IMR-90 (cell line): ENCODE data around the gene DNAH6. TPM values are rescaled to one million over a fixed set of nuclear protein-coding genes. Genes with fewer than 3 reads are reported as not detected.

Experiments
- ATAC-seq: fragments of 200-7000 bp; cut with Tn5 transposase; 2 replicates; pipeline ENCODE4 v1.9.1; 2020; ENCODE audit warnings: low read depth, mild to moderate bottlenecking, moderate library complexity
- BruUV-seq: library from RNA; stranded (reverse); fragments of 400-500 nt; replicated peaks from 2 replicates; lab custom pipeline; 2021; lab: Mats Ljungman, UMichigan
- CTCF ChIA-PET: fragments of 300-600 bp; formaldehyde crosslinking; extraction: SDS; loops from one replicate; lab custom pipeline; 2021; ENCODE audit warnings: antibody characterized with exemption; lab: Yijun Ruan, JAX
- POLR2A ChIA-PET: fragments of 300-600 bp; sonication (Branson Sonifier 250); formaldehyde crosslinking; loops from one replicate; lab custom pipeline; 2022; ENCODE audit warnings: antibody characterized with exemption; ENCODE audit not compliant: unreplicated experiment; lab: Charles Lee
- DNase-seq: peaks from one replicate; pipeline ENCODE4 v3.0.0; 2013
- H2AFZ ChIP-seq: replicated peaks from 2 replicates; pipeline ENCODE3; 2013; ENCODE audit warnings: low read length, mild to moderate bottlenecking; ENCODE audit not compliant: poor library complexity
- H2AK5ac ChIP-seq: 2 replicates; pipeline ENCODE4 v1.6.1; 2013; ENCODE audit warnings: low read depth, low read length, inconsistent platforms
- H2AK9ac ChIP-seq: replicated peaks from 2 replicates; pipeline ENCODE3; 2013; ENCODE audit warnings: mild to moderate bottlenecking, low read depth, low read length, moderate library complexity; ENCODE audit not compliant: poor library complexity
- H2BK120ac ChIP-seq: 2 replicates; pipeline ENCODE4 v1.6.1; 2013; ENCODE audit warnings: low read depth, low read length, inconsistent platforms
- H2BK15ac ChIP-seq: 3 replicates; pipeline ENCODE4 v1.6.1; 2013; ENCODE audit warnings: low read depth, low read length, inconsistent platforms
- H2BK20ac ChIP-seq: 2 replicates; pipeline ENCODE4 v1.6.1; 2013; ENCODE audit warnings: low read depth, mild to moderate bottlenecking, inconsistent platforms, low read length, moderate library complexity
- H2BK5ac ChIP-seq: 2 replicates; pipeline ENCODE4 v1.6.1; 2013; ENCODE audit warnings: mild to moderate bottlenecking, low read depth, low read length, inconsistent platforms; ENCODE audit not compliant: poor library complexity, severe bottlenecking
- H3K14ac ChIP-seq: replicated peaks from 2 replicates; pipeline ENCODE4 v1.6.1; 2013; ENCODE audit warnings: low read depth, low read length, inconsistent platforms
- H3K18ac ChIP-seq: 2 replicates; pipeline ENCODE4 v1.6.1; 2013; ENCODE audit warnings: low read depth, low read length, control low read depth
- H3K23ac ChIP-seq: 2 replicates; pipeline ENCODE4 v1.6.1; 2013; ENCODE audit warnings: low read depth, low read length, inconsistent platforms
- H3K27ac ChIP-seq: 2 replicates; pipeline ENCODE4 v1.5.1; 2013; ENCODE audit warnings: mild to moderate bottlenecking, control low read depth, low read length; ENCODE audit not compliant: insufficient read depth
- H3K27me3 ChIP-seq: 2 replicates; pipeline ENCODE4 v1.6.1; 2013; ENCODE audit warnings: low read length; ENCODE audit not compliant: control insufficient read depth, insufficient read depth
- H3K36me3 ChIP-seq: 2 replicates; pipeline ENCODE4 v1.6.1; 2013; ENCODE audit warnings: low read length, mixed read lengths; ENCODE audit not compliant: control insufficient read depth, insufficient read depth
- H3K4ac ChIP-seq: 2 replicates; pipeline ENCODE4 v1.6.1; 2013; ENCODE audit warnings: low read depth, low read length, inconsistent platforms
- H3K4me1 ChIP-seq: 2 replicates; pipeline ENCODE4 v1.6.1; 2013; ENCODE audit warnings: low read length, mixed read lengths; ENCODE audit not compliant: control insufficient read depth, insufficient read depth
- H3K4me2 ChIP-seq: 2 replicates; pipeline ENCODE4 v1.6.1; 2013; ENCODE audit warnings: low read depth, mild to moderate bottlenecking, control low read depth, low read length, moderate library complexity
- H3K4me3 ChIP-seq: 2 replicates; pipeline ENCODE4 v1.5.1; 2013; ENCODE audit warnings: low read depth, mild to moderate bottlenecking, control low read depth, low read length, moderate library complexity; ENCODE audit not compliant: insufficient read depth
- H3K56ac ChIP-seq: 2 replicates; pipeline ENCODE4 v1.6.1; 2013; ENCODE audit warnings: low read length, inconsistent platforms; ENCODE audit not compliant: insufficient read depth; ENCODE audit errors: extremely low read depth
- H3K79me1 ChIP-seq, 2 experiments: 2 replicates each; pipeline ENCODE4 v1.6.1; 2013; ENCODE audit warnings: low read length in 2 of 2, inconsistent platforms in 1 of 2, low read depth in 1 of 2
- H3K9ac ChIP-seq: 2 replicates; pipeline ENCODE4 v1.6.1; 2013; ENCODE audit warnings: low read depth, low read length, control low read depth
- H3K9me1 ChIP-seq: 2 replicates; pipeline ENCODE4 v1.6.1; 2013; ENCODE audit warnings: low read length, inconsistent platforms; ENCODE audit not compliant: insufficient read depth
- H3K9me3 ChIP-seq: 2 replicates; pipeline ENCODE4 v1.6.1; 2013; ENCODE audit warnings: low read length; ENCODE audit not compliant: control insufficient read depth, insufficient read depth
- H4K20me1 ChIP-seq: 2 replicates; pipeline ENCODE4 v1.6.1; 2013; ENCODE audit warnings: low read length, inconsistent platforms; ENCODE audit not compliant: insufficient read depth
- H4K5ac ChIP-seq: 2 replicates; pipeline ENCODE4 v1.6.1; 2013; ENCODE audit warnings: mild to moderate bottlenecking, low read depth, low read length, control low read depth
- H4K8ac ChIP-seq, 2 experiments: 2 replicates each; pipeline ENCODE4 v1.6.1; 2013; ENCODE audit warnings: low read depth in 2 of 2, low read length in 2 of 2, control low read depth in 1 of 2, inconsistent platforms in 1 of 2
- H4K91ac ChIP-seq: 2 replicates; pipeline ENCODE4 v1.6.1; 2013; ENCODE audit warnings: low read depth, low read length, inconsistent platforms; ENCODE audit not compliant: insufficient read depth
- BHLHE40 ChIP-seq: fragments of 150-350 bp; IDR thresholded peaks from 2 replicates; pipeline ENCODE4 v1.6.1; 2016; ENCODE audit warnings: mild to moderate bottlenecking, low read depth, low read length
- CEBPB ChIP-seq: IDR thresholded peaks from 2 replicates; pipeline ENCODE4 v1.6.1; 2012; ENCODE audit warnings: low read depth, low read length, improper control_type of control experiment
- CHD1 ChIP-seq: IDR thresholded peaks from 2 replicates; pipeline ENCODE4 v1.6.1; 2012; ENCODE audit warnings: low read depth, low read length, improper control_type of control experiment
- CTCF ChIP-seq: conservative IDR thresholded peaks from 2 replicates; pipeline ENCODE4 v1.5.1; 2012; ENCODE audit warnings: mild to moderate bottlenecking, low read depth, low read length, improper control_type of control experiment
- FOS ChIP-seq: fragments of 150-350 bp; IDR thresholded peaks from 2 replicates; pipeline ENCODE4 v1.6.1; 2016; ENCODE audit warnings: low read depth, low read length
- MAFK ChIP-seq: IDR thresholded peaks from 2 replicates; pipeline ENCODE4 v1.6.1; 2012; ENCODE audit warnings: low read depth, low read length, improper control_type of control experiment
- MAZ ChIP-seq: IDR thresholded peaks from 2 replicates; pipeline ENCODE4 v1.6.1; 2012; ENCODE audit warnings: low read depth, mild to moderate bottlenecking, low read length, improper control_type of control experiment, moderate library complexity, borderline replicate concordance
- MXI1 ChIP-seq: IDR thresholded peaks from 2 replicates; pipeline ENCODE4 v1.6.1; 2012; ENCODE audit warnings: low read depth, mild to moderate bottlenecking, low read length, moderate library complexity, borderline replicate concordance
- NFE2L2 ChIP-seq: fragments of 150-350 bp; IDR thresholded peaks from 2 replicates; pipeline ENCODE4 v1.6.1; 2016; ENCODE audit warnings: low read depth, mild to moderate bottlenecking, low read length
- POLR2A ChIP-seq: IDR thresholded peaks from 2 replicates; pipeline ENCODE4 v1.6.1; 2012; ENCODE audit warnings: mild to moderate bottlenecking, low read depth, low read length
- RAD21 ChIP-seq: IDR thresholded peaks from 2 replicates; pipeline ENCODE4 v1.6.1; 2012; ENCODE audit warnings: low read length, improper control_type of control experiment
- RCOR1 ChIP-seq: IDR thresholded peaks from 2 replicates; pipeline ENCODE4 v1.6.1; 2012; ENCODE audit warnings: mild to moderate bottlenecking, low read length, improper control_type of control experiment; ENCODE audit not compliant: insufficient replicate concordance
- RFX5 ChIP-seq: IDR thresholded peaks from 2 replicates; pipeline ENCODE4 v1.8.0; 2012; ENCODE audit warnings: low read depth, mild to moderate bottlenecking, low read length, moderate library complexity
- SMC3 ChIP-seq: fragments of 150-350 bp; IDR thresholded peaks from 2 replicates; pipeline ENCODE4 v1.6.1; 2016; ENCODE audit warnings: low read depth, mild to moderate bottlenecking, antibody characterized with exemption, low read length, moderate library complexity
- WGBS, 2 experiments: methylation state at CpG; one replicate each; pipeline versions ENCODE4 v1.1.5 to v1.1.7; 2013; ENCODE audit warnings: missing lambda C conversion rate in 2 of 2; ENCODE audit not compliant: insufficient read length in 1 of 2; ENCODE audit errors: extremely low coverage in 2 of 2; 5-methylcytosine and 5-hydroxymethylcytosine counted together
- dilution Hi-C: fragments of 300-500 bp; cut with HindIII; formaldehyde crosslinking; loops from one replicate; pipeline ENCODE4 v1.14.3; 2018; ENCODE audit warnings: low sequenced_read_pairs; ENCODE audit not compliant: unreplicated experiment
- in situ Hi-C: fragments of 300-500 bp; cut with MboI; formaldehyde crosslinking; loops from 3 replicates; pipeline ENCODE4 v1.14.3; 2019; ENCODE audit warnings: low sequenced_read_pairs, inconsistent platforms, mixed read lengths
- intact Hi-C: fragments of 100-400 bp; cut with micrococcal nuclease; formaldehyde crosslinking; loops from 2 replicates; pipeline ENCODE4 v1.10.0; 2022
- polyA plus RNA-seq, 3 experiments: library from polyadenylated mRNA; depleted of rRNA; stranded (reverse); fragments of >200 nt; gene quantifications; 2 replicates each; pipeline ENCODE4 v1.2.3, GENCODE V29; 2012; ENCODE audit warnings: low replicate concordance in 1 of 3
- total RNA-seq: library from RNA; depleted of rRNA; stranded (reverse); fragments of >200 nt; gene quantifications from 2 replicates; pipeline ENCODE4 v1.2.3, GENCODE V29; 2012
- TF ChIP-seq, protein P1 (sequence below): fragments of 150-350 bp; IDR thresholded peaks from 2 replicates; pipeline ENCODE4 v1.6.1; 2016; ENCODE audit warnings: low read depth, mild to moderate bottlenecking, low read length, moderate library complexity, borderline replicate concordance
- TF ChIP-seq, protein P2 (sequence below): fragments of 150-350 bp; IDR thresholded peaks from 2 replicates; pipeline ENCODE4 v1.6.1; 2017; ENCODE audit warnings: mild to moderate bottlenecking, antibody characterized with exemption, low read length, low read depth

The DNAH6 gene
- total and polyA plus RNA-seq, 2 of the 4 experiments (the other 2 are of a cell fraction) = under 0.01 to 0.07 TPM

- BruUV-seq = TSS peak; percentile 37
- no peak for DNase-seq
- H2AFZ ChIP-seq = no peak overlapping the region
- no peak overlapping the region for H3K9ac ChIP-seq
- intact Hi-C loops (no loop called here), in situ Hi-C loops (no loop called here), dilution Hi-C loops (no loop called here)
- H3K4me1 ChIP-seq = peaks cover 20% of the 10 kb centered on the region
- no peak overlapping the region for H3K56ac ChIP-seq
- H4K91ac ChIP-seq = no peak overlapping the region
- ChIA-PET CTCF (no interaction called here), POLR2A (no interaction called here)
- no peak for TF ChIP-seq MXI1
- TF ChIP-seq, protein P1, sequence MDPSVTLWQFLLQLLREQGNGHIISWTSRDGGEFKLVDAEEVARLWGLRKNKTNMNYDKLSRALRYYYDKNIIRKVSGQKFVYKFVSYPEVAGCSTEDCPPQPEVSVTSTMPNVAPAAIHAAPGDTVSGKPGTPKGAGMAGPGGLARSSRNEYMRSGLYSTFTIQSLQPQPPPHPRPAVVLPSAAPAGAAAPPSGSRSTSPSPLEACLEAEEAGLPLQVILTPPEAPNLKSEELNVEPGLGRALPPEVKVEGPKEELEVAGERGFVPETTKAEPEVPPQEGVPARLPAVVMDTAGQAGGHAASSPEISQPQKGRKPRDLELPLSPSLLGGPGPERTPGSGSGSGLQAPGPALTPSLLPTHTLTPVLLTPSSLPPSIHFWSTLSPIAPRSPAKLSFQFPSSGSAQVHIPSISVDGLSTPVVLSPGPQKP = no peak
- no peak for TF ChIP-seq FOS
- TF ChIP-seq, protein P2, sequence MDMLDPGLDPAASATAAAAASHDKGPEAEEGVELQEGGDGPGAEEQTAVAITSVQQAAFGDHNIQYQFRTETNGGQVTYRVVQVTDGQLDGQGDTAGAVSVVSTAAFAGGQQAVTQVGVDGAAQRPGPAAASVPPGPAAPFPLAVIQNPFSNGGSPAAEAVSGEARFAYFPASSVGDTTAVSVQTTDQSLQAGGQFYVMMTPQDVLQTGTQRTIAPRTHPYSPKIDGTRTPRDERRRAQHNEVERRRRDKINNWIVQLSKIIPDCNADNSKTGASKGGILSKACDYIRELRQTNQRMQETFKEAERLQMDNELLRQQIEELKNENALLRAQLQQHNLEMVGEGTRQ = no peak
- no peak for TF ChIP-seq MAZ
- TF ChIP-seq SMC3 = no peak
- TF ChIP-seq BHLHE40 = no peak
- TF ChIP-seq RFX5 = no peak
- TF ChIP-seq RCOR1 = no peak
- TF ChIP-seq POLR2A = no peak
- no peak for TF ChIP-seq CTCF
- no peak for TF ChIP-seq NFE2L2
- TF ChIP-seq RAD21 = no peak
- no peak for TF ChIP-seq CEBPB
- no peak for TF ChIP-seq MAFK
- TF ChIP-seq CHD1 = no peak
- no peak for ATAC-seq
- H2BK20ac ChIP-seq = no peak overlapping the region
- no peak overlapping the region for H2BK15ac ChIP-seq
- peaks cover 18% of the 10 kb centered on the region for H3K9me1 ChIP-seq
- H3K27me3 ChIP-seq = no peaks in the 10 kb centered on the region
- no peak overlapping the region for H3K4me2 ChIP-seq
- no peak overlapping the region for H4K8ac ChIP-seq
- H3K79me1 ChIP-seq = peaks cover 8 to 19% of the 10 kb centered on the region in 2 experiments
- WGBS, 2 experiments = no CpG with 5 or more reads among the region's 2 CpGs
- no peak overlapping the region for H2AK9ac ChIP-seq
- no peaks in the 10 kb centered on the region for H4K20me1 ChIP-seq
- H3K4me3 ChIP-seq = no peak overlapping the region
- no peak overlapping the region for H4K5ac ChIP-seq
- no peak overlapping the region for H3K27ac ChIP-seq
- peaks cover 1% of the 10 kb centered on the region for H3K36me3 ChIP-seq
- no peak overlapping the region for H2BK120ac ChIP-seq
- H3K9me3 ChIP-seq = no peaks in the 10 kb centered on the region
- no peak overlapping the region for H2BK5ac ChIP-seq
- no peak overlapping the region for H3K23ac ChIP-seq
- H3K18ac ChIP-seq = no peak overlapping the region
- H3K14ac ChIP-seq = no peak overlapping the region
- H2AK5ac ChIP-seq = no peak overlapping the region
- no peak overlapping the region for H3K4ac ChIP-seq
Observed at GRCh38 chr2:84836215-84836614, 319.9 kb downstream of the DNAH6 start.
